NCI-H510A (cell line): ENCODE measurements around the gene GLB1L.
"Not testable (repeated sequence)": the region's sequence is repeated elsewhere in the genome, so short reads cannot be mapped to it uniquely, and the experiment has no call there.

Source experiments
- DNase-seq: peaks from one replicate; lab custom pipeline; 2025; lab: John Stamatoyannopoulos, UW

GLB1L gene

GRCh38 chr2:219280651-219281050 is 35.4 kb upstream of the GLB1L start:
- DNase-seq: no peak

- no peak for DNase-seq
These were observed 34.8 kb upstream of the GLB1L start for GRCh38 chr2:219279916-219280516.

GRCh38 chr2:219279151-219279915 is 34.1 kb upstream of the GLB1L start, which contains the start of gene DNAJB2:
Gene DNAJB2, plus strand, starts transcription at chr2:219279366. Its CDS starts 468 bp downstream, at chr2:219279834.
- peak; percentile 98 for DNase-seq

GRCh38 chr2:219278655-219279150 is 33.5 kb upstream of the GLB1L start:
- no peak for DNase-seq

- peak; percentile 67 for DNase-seq
These were observed 32.7 kb upstream of the GLB1L start for GRCh38 chr2:219277703-219278654.

GRCh38 chr2:219274361-219274921 is 29.2 kb upstream of the GLB1L start:
- no peak for DNase-seq

- DNase-seq: no peak
These were observed 28.7 kb upstream of the GLB1L start for GRCh38 chr2:219273937-219274336.

- DNase-seq: no peak
These were observed 27.8 kb upstream of the GLB1L start for GRCh38 chr2:219272995-219273394.

GRCh38 chr2:219272356-219272755 is 27.1 kb upstream of the GLB1L start:
- no peak for DNase-seq

GRCh38 chr2:219271021-219271420 is 25.8 kb upstream of the GLB1L start:
- no peak for DNase-seq

- no peak for DNase-seq
These were observed 24.8 kb upstream of the GLB1L start for GRCh38 chr2:219270055-219270372.

GRCh38 chr2:219269362-219270054 is 24.3 kb upstream of the GLB1L start:
- DNase-seq: peak; percentile 28

- DNase-seq: no peak
These were observed 23.1 kb upstream of the GLB1L start for GRCh38 chr2:219268294-219268693.

GRCh38 chr2:219266886-219267285 is 21.6 kb upstream of the GLB1L start:
- DNase-seq: no peak

- DNase-seq: no peak
These were observed 21.0 kb upstream of the GLB1L start for GRCh38 chr2:219266232-219266631.

GRCh38 chr2:219261024-219261855 is 16.0 kb upstream of the GLB1L start:
- no peak for DNase-seq

- not testable (repeated sequence) for DNase-seq
These were observed 13.7 kb upstream of the GLB1L start for GRCh38 chr2:219258942-219259341.

- no peak for DNase-seq
These were observed 9.5 kb upstream of the GLB1L start for GRCh38 chr2:219254590-219255201.

GRCh38 chr2:219253753-219254589 is 8.7 kb upstream of the GLB1L start, which contains the start of gene TUBA4A:
Gene TUBA4A, minus strand, starts transcription at chr2:219253918. Its CDS starts 60 bp downstream, at chr2:219253858.
- DNase-seq: peak; percentile 74
